HG03139 (cell line): ENCODE results near the gene TMEM164.

Experiments used
- ATAC-seq: cut with Tn5 transposase; IDR thresholded peaks from one replicate; pipeline ENCODE4 v1.9.1; 2021; ENCODE audit not compliant: unreplicated experiment

TMEM164 gene

DNA sequence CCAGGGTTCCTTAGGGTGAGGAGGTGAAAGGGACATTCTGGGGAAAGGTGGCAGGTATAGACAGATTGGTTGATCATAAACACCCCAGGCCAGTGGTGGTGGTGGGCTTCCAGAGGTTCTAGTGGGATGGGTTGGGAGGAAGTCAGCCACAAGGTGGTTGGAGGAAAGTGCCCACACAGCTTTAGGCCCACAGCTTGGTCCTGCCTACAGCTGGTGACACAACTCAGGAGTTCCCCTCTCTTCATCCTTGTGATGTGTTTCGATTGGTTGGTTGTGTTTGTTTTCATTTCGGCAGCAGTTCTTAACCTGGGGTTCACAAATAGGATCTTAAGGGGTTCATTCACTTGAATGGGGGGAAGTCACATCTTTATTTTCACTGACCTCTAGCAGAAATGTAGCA is 157.0 kb downstream of the TMEM164 start:
- no peak for ATAC-seq

DNA sequence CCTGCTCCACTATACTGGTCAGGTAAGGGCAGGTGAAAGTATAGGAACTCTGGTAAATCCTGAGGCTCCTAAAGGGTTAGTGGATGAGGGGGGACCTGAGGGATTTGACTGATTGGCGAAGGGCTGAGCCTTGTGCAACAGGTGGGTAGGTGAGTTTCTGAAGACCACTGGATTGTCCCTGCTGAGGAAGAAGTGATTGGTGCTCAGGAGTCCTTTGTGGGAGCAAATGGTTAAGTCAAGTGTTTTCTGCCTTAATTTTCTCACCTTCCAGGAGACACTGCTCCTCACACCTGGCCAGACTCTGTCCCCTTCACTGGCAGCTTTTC is 158.4 kb downstream of the TMEM164 start:
- ATAC-seq: no peak

DNA sequence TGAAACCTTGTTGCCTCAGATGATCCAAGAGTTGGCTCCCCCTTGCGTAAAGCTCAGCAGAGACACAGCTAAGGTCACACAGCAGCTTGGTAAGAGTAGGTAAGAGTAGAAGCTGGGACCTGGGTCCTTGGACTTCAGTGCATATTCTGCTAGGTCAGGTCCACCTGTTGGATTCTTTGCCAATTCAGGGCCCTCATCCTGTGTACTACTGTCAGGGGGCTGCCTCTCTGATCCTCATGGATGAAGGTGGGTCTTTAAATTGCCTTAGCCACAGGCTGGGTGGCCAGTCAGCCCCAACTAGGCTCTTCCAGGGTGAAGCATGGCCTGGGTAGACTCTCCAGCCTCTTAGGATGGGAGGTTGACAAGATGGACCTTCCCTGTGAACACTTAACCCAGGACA is 159.2 kb downstream of the TMEM164 start:
- no peak for ATAC-seq

GRCh38 chrX:110162867-110163266 is 160.0 kb downstream of the TMEM164 start:
- no peak for ATAC-seq

GRCh38 chrX:110163488-110163887 is 160.6 kb downstream of the TMEM164 start:
- no peak for ATAC-seq

DNA sequence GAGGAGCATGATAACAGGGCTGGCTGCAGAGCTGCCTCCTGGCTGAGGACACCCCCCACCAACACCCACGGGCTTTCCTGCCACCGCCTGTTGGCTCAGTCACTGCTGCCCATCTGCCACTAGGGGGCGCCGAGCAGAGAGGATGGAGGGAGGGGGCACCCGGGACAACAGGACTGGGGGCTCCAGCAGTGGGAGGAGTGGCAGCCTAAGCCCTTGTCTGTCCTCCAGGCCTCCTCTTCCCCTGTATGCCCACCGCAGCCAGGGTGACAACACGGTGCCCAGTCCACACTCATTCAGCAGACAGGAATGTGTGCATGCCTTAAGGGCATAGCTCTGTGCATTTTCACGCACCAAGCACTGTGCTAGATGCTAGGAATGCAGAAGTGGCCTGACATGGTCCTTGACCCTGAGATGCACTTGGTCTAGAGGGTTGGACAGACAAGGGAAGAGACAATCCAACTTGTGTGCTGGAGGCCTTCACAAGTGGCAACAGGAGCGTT is 165.1 kb downstream of the TMEM164 start:
- ATAC-seq: no peak

- no peak for ATAC-seq
Measured at GRCh38 chrX:110168585-110168984, 165.7 kb downstream of the TMEM164 start.

DNA sequence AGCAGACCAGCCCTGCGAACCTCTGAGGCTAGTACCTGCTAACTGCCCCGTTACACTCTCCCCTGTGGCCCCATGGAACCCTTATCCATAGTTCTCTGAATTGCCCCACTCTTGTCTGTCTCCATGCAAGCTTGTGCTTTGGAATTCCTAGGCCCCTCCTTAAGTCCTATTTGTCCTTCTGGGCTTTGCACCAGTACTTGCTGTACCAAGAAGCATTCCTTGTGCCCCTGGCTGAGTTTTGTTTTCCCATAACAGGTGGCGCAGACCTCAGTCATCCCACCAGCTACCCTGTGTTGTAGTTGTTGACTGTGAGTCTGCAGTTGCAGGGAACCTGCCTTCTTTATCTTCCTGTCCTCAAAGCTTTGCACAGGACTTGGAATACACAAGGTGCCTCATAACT is 167.1 kb downstream of the TMEM164 start:
- ATAC-seq: no peak

- no peak for ATAC-seq
Measured at GRCh38 chrX:110171442-110171841, 168.5 kb downstream of the TMEM164 start.

GRCh38 chrX:110172215-110172614 is 169.3 kb downstream of the TMEM164 start:
- ATAC-seq: peak; percentile 98

GRCh38 chrX:110173192-110174175 is 170.6 kb downstream of the TMEM164 start:
- ATAC-seq: no peak

DNA sequence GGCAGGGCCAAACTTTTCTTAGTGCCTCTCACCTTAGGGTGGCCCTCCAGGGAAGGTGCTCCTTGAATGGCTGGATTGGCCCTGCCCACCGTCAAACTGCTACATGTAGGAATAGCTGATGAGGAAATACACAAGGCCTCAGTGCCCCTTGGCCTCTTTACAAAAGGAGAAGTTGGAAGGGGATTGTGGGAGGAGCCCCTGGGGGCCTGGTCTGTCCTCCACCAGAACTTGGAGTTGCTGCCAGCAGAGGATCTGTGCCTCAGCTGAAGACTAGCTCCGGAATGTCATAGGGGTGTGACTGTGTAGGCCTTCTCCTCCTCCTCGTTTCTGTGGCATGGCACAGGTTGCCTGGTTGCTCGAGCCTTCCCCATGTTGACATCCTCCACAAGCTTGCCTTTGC is 172.2 kb downstream of the TMEM164 start:
- ATAC-seq: no peak

DNA sequence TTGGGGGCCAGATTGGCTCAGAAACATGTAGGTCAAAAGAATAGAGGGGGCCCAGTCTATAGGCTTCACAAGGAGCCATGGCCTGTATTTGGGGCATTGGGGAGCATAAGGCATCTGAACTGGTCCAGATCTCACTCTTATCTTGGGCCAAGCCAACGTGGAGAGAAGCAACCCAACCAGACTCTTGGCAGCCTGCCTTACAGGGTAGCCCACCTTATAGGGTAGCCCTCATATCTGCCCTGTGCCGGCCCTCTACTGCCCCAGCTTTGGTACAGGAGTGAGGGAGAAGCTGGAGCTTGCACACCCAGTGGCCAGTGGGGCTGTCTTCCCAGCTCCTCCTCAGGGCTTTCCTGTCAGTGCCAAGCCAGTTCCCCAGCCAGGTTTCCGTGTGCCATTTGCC is 172.8 kb downstream of the TMEM164 start:
- no peak for ATAC-seq

DNA sequence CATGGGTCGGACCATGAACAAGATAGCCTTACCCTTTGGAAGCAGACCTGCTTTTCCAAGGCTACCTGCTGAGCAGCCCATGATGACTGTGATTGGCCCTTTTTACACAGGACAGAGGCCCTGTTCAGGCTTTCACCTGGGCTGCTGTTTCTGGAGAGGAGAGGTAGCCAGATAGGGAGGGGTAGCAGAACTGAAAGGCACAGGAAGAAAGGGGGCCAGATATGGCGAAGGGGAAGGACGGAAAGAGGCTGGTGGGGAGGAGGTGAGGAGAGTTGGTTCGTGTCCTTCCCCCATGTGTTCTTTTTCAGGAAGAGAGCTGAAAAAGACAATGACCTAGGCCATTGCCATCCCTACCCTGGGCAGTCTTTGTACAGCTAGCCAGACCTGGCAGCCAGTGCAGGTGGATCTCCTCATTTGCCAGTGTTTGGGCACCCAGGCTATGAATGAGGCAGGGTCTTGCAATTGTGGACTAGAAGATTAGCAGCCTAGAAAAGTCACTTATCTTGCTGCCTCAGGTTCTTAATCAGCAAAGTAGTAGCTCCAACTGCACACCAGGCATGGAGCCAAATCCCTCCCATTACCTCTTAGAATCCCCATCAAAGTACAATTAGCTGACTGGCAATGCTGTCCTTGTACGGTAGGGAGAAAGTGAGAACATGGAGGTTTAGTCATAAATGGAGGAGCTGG is 175.4 kb downstream of the TMEM164 start:
- ATAC-seq: no peak

GRCh38 chrX:110180176-110180927 is 177.4 kb downstream of the TMEM164 start:
- peak; percentile 20 for ATAC-seq

- peak; percentile 80 for ATAC-seq
Measured at GRCh38 chrX:110180928-110181310, 178.0 kb downstream of the TMEM164 start.

DNA sequence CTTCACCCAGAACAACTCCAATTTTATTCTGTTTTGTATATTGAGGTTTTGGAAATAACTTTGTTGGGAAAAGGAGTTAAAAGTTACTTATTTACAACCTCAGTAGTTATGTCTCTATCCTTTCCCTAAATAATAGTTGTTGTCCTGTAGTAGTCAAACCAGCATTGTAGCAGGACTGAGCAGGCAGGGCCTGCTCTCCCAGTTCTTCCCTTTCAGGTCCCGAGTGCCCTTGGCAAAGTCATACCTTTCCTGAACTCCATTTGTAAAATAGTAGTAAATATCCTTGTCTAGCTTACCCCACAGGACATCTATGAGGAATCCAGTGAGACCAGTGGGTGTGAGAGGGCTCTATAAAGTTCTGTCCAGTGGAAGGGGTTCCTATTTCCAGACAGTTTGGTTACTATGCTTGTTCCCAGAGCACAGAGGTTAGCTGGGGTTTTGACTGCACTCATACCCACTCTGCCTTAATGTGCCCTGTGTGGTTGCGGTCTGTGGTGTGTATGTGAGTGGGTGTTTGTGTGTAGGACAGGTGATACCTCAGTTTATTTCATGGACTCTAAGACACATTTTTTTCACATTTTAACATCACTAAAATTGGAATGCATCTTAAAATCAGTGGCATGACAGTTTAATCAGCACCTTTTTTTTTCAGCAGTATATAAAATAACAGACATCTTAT is 178.7 kb downstream of the TMEM164 start:
- no peak for ATAC-seq

DNA sequence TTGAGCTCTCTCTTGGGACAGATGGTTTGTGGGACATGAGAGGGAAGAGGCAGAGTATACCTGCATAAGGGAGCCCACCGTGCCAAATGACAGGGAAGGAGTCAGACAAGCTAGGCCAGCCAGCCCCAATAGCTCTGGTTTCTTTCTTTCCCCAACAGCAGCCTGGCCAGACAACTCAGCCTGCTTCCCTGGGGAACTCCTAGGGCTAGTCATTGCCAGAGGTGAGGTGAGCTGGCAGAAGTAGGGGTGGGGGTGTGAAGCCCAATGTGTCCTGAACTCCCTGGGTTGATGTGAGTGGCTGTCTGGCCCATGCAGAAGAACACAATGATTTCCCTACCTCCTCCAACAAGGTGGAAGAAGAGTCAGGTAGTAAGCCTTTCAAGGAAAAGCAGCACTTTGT is 179.4 kb downstream of the TMEM164 start:
- no peak for ATAC-seq

DNA sequence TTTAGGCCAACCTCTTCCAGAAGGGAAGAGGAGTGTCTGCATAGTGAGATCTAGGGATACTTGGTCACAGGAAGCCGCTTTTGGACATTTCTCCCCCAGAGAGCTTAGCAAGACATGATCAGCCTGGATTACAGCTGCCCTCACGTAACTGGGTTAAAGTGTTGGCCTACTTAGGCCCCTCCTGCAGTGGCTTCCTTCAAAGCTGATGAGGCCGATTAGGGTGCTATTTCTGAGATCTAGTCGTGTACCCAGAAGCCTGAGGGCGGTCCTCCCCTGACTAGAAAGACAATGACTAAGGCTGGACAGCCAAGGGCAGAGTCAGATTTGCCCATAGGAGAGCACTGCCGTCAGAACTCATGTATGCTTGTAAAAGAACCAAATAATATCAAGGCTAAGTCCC is 180.0 kb downstream of the TMEM164 start:
- ATAC-seq: no peak

DNA sequence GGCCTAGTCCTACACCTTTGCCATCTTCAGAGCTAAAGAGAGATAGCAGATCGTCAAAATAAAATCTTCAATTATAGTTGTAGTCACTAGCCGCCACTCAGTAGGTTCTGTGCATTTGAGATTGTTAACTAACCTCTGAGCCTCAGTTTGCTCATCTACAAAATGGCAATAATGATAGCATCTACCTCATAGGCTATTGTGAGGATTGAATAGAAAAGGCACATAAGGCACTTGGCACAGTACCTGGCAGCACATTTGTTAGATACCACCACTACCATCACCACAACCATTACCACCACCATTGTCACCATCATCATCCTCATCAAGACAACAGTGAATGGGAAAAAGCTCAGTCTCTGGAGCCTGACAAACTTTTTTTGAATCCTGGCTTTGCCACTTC is 180.4 kb downstream of the TMEM164 start:
- no peak for ATAC-seq
